Activated naive CD4-positive, alpha-beta T cell treated with anti-CD3 and anti-CD28 coated beads for 36 hours (primary cell): ENCODE measurements around the gene ADD1. TPM values are rescaled to one million over a fixed set of nuclear protein-coding genes. Genes with fewer than 3 reads are reported as not detected.

Experiments used
- CTCF ChIA-PET: fragments of 350-600 bp; sonication (Branson Sonifier 250); formaldehyde crosslinking; loops from one replicate; lab custom pipeline; 2021; ENCODE audit warnings: antibody characterized with exemption; lab: Charles Lee
- DNase-seq: peaks from one replicate; pipeline ENCODE4 v3.0.0-alpha.2; 2020
- H3K27ac Mint-ChIP-seq: one replicate; pipeline ENCODE4 v1.8.0; 2021; ENCODE audit warnings: mild to moderate bottlenecking, mixed read lengths
- H3K27me3 Mint-ChIP-seq: one replicate; pipeline ENCODE4 v1.8.0; 2021; ENCODE audit warnings: low read depth, mixed read lengths
- H3K36me3 Mint-ChIP-seq: one replicate; pipeline ENCODE4 v1.8.0; 2021; ENCODE audit warnings: low read depth, mixed read lengths
- H3K4me1 Mint-ChIP-seq: one replicate; pipeline ENCODE4 v1.8.0; 2021; ENCODE audit warnings: low read depth, mixed read lengths
- H3K4me3 Mint-ChIP-seq: one replicate; pipeline ENCODE4 v1.8.0; 2021; ENCODE audit warnings: mild to moderate bottlenecking, moderate library complexity, mixed read lengths
- H3K9me3 Mint-ChIP-seq: one replicate; pipeline ENCODE4 v1.8.0; 2021; ENCODE audit warnings: mixed read lengths
- intact Hi-C: fragments of 100-400 bp; cut with micrococcal nuclease; formaldehyde crosslinking; loops from one replicate; pipeline ENCODE4 v1.15.1; 2023
- total RNA-seq, 2 experiments: library from RNA; stranded (reverse); gene quantifications; one replicate each; pipeline ENCODE4 v1.2.3, GENCODE V29; 2021

The ADD1 gene
- total RNA-seq, 2 experiments from 2014 or later = 165 TPM

DNA sequence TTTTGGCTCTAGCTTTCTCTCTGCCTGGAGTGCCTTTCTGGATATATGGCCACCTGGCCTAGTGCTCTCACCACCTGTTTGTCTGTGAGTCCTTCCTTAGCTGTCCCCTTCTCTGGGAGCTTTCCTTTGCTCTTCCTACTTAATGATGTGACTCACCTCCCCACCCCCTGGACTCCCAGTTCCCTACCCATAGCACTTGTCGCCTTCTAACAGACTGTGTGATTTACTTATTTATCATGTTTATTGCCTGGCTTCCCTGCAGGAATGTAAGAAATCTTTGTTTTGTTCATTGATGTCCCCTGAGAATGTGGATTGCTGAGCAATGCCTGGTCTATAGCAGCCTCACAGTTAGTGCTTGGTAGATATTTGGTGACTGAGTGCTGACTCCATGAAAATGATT is 18.9 kb downstream of the ADD1 start:
- H3K27me3 Mint-ChIP-seq = no peaks in the 10 kb centered on the region
- intact Hi-C loops = no loop called here
- peaks cover 4% of the 10 kb centered on the region for H3K36me3 Mint-ChIP-seq
- CTCF ChIA-PET = interaction anchor here (0.8 to 0.9 kb wide), 3 partner anchors 10 to 99 kb away, joined by 3 to 5 read pairs (median 4); no protein-coding TSS in a partner anchor
- no peak for DNase-seq
- H3K4me3 Mint-ChIP-seq = no peak overlapping the region
- H3K27ac Mint-ChIP-seq = no peak overlapping the region
- peaks cover 2% of the 10 kb centered on the region for H3K9me3 Mint-ChIP-seq
- peaks cover 76% of the 10 kb centered on the region for H3K4me1 Mint-ChIP-seq

DNA sequence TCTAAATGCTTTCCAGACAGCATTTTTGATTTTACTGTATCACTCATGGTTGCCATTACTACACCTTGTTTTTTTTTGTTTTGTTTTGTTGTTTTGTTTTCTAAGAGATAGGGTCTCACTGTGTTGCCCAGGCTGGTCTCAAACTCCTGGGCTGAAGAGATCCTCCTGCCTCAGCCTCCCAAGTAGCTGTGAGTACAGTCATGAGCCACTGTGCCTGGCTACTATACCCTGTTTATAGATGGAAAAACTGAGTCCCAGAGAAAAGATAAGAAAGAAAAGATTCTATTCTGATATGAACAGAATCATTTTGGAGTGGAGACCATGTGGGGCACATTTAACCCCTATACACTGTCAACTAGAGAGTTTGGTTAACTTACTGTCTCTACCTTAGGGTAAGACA is 20.0 kb downstream of the ADD1 start:
- no peak for DNase-seq
- no peak overlapping the region for H3K4me3 Mint-ChIP-seq
- peaks cover 75% of the 10 kb centered on the region for H3K4me1 Mint-ChIP-seq
- no peaks in the 10 kb centered on the region for H3K27me3 Mint-ChIP-seq
- H3K9me3 Mint-ChIP-seq = peaks cover 2% of the 10 kb centered on the region
- H3K36me3 Mint-ChIP-seq = peaks cover 4% of the 10 kb centered on the region
- intact Hi-C loops = no loop called here
- no peak overlapping the region for H3K27ac Mint-ChIP-seq
- CTCF ChIA-PET = no interaction called here

DNA sequence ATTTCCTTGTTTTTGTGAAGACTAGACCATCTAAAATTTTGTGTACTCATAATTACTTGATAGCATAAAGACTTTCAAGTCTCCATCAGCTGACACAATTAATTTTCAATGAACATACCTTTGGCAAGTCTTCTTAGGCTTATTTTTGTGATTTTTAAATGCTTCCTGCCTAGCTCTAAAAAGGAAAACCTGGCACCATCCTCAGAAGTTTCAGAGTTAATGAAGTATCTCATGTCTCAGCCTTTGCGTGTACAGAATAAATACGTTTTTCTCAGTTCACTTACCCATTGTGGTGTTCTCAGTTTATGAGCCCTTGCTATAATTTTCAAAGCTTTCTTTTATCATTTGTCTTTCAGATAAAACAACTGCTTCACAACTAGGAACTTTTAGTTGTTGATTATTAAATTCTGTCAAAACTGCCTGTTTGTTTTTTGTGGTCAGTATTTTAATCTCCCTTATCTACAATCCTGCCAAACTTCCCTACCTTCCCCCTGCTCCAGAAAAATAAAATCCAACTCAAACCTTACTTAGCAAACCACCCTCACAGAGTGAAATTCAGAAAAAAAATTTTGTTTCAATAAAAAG is 21.6 kb downstream of the ADD1 start:
- H3K27me3 Mint-ChIP-seq = no peaks in the 10 kb centered on the region
- H3K4me3 Mint-ChIP-seq = no peak overlapping the region
- H3K36me3 Mint-ChIP-seq = no peaks in the 10 kb centered on the region
- H3K4me1 Mint-ChIP-seq = peaks cover 69% of the 10 kb centered on the region
- intact Hi-C loops = no loop called here
- no peak for DNase-seq
- CTCF ChIA-PET = interaction anchor here (0.9 kb wide), 1 partner anchor 101 kb away, joined by 3 read pairs; no protein-coding TSS in a partner anchor
- no peak overlapping the region for H3K27ac Mint-ChIP-seq
- H3K9me3 Mint-ChIP-seq = no peaks in the 10 kb centered on the region

DNA sequence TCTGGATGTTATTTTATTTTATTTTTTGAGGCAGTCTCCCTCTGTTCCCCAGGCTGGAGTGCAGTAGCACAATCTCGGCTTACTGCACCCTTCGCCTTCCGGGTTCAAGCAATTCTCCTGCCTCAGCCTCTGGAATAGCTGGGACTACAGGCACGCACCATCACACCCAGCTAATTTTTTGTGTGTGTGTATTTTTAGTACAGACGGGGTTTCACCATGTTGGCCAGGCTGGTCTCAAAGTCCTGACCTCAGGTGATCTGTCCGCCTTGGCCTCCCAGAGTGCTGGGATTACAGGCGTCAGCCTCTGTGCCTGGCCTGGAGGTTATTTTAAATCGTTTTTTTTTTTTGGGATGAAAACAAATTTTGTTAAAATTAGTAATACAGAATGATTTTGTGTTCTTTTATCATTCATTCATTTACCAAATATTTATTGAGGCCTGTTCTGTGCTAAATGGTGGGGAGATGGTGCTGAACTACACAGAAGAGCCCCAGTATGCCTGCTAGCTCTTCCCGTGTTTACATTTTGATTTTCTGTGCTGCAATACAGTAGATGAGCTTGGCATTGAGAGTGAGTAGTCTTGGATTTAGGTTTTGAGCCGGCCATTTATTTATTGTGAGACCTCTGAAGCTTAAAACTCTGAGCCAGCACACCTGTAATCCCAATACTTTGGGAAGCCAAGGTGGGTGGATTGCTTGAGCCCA is 22.7 kb downstream of the ADD1 start:
- CTCF ChIA-PET = interaction anchor here (0.7 kb wide), 1 partner anchor 377 kb away, joined by 3 read pairs; no protein-coding TSS in a partner anchor
- Mint-ChIP-seq H3K4me3 (no peak overlapping the region), H3K9me3 (no peaks in the 10 kb centered on the region), H3K36me3 (peaks cover 3% of the 10 kb centered on the region), H3K27me3 (no peaks in the 10 kb centered on the region), H3K27ac (no peak overlapping the region), H3K4me1 (peaks cover 63% of the 10 kb centered on the region)
- DNase-seq = no peak
- intact Hi-C loops = no loop called here

DNA sequence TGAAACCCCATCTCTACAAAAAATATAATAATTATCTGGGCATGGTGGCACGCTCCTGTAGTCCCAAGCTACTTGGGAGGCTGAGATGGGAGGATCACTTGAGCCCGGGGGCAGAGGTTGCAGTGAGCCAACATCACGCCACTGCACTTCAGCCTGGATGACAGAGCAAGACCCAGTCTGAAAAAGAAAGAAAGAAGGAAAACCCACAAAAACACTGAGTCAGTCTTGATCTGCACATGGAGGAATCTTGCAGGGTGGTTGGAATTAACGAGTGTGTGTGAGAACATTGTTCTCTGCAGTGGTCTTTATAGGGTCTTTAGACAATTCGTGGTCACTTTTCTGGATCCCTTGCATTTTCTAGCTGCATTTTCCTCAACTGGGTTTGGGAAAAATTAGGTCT is 23.2 kb downstream of the ADD1 start:
- no peak for DNase-seq
- CTCF ChIA-PET = interaction anchor here (0.7 to 1.2 kb wide), 2 partner anchors 17 to 376 kb away, joined by 3 read pairs; no protein-coding TSS in a partner anchor
- intact Hi-C loops = no loop called here
- Mint-ChIP-seq H3K4me3 (no peak overlapping the region), H3K27me3 (no peaks in the 10 kb centered on the region), H3K36me3 (peaks cover 3% of the 10 kb centered on the region), H3K27ac (no peak overlapping the region), H3K9me3 (no peaks in the 10 kb centered on the region), H3K4me1 (peaks cover 60% of the 10 kb centered on the region)

DNA sequence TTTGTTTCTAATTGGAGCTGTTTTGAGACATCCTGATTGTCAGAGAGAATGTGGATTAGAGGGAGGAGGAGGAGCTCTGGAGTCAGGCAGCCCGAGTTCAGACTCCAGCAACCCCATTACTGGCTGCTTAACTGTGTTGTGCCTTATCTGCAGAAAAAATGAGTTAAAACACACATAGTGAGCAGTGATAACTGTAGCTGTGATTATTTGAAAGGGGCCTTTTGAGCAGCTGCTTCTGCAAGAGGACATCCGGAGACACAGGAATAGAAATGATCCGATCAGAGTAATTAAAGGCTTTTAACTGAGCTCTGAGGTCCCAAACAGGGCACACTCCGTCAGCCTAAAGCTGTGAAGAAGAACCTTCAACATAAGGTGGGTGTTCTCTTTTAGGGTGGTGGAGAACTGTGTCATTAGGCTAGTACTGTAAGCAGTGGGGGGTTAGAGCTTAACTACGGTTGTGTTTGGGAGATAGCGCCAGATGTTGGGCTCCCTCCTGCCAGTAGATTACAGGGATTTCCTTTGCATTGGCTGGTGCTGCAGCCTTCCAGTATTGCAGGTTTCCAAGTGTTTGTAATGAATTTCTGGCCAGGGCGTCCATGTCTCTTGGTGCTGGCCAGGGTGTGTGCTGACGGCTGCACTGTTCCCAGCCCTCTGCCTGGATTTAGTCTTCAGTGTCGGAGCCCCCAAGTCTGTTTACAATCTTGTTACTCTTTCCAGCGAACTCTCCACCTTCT is 24.3 kb downstream of the ADD1 start:
- peaks cover 3% of the 10 kb centered on the region for H3K36me3 Mint-ChIP-seq
- H3K4me3 Mint-ChIP-seq = no peak overlapping the region
- H3K27me3 Mint-ChIP-seq = no peaks in the 10 kb centered on the region
- intact Hi-C loops = no loop called here
- no peak for DNase-seq
- H3K4me1 Mint-ChIP-seq = peaks cover 52% of the 10 kb centered on the region
- no peaks in the 10 kb centered on the region for H3K9me3 Mint-ChIP-seq
- no peak overlapping the region for H3K27ac Mint-ChIP-seq
- CTCF ChIA-PET = interaction anchor here (1.2 kb wide), 1 partner anchor 16 kb away, joined by 3 read pairs; no protein-coding TSS in a partner anchor

DNA sequence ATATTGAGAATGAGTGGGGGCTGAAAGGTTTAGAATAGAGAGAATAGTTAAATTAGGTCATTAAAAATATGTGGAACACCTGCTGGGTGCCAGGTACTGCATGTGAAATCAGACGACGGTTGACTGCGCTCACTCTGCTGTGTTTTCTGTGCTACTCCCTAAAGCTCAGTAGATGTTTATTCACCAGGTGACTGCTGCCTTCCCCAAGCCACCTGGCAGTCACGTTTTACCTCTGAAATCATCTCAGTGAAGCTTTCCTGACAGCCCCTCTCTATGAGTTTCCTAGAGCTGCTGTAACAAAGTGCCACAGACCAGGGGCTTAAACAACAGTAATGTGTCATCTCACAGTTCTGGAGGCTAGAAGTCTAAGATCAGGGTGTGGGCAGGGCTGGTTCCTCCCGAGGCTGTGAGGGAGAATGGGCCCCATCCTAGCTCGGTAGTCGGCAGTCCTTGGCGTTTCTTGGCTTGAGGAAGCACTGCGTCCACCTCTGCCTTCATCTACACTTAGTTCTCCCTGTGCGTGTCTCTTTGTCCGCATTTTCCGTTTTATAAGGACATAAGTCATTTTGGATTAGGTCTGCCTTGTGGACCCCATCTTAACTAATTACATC is 25.3 kb downstream of the ADD1 start:
- Mint-ChIP-seq H3K4me3 (no peak overlapping the region), H3K27ac (no peak overlapping the region), H3K9me3 (no peaks in the 10 kb centered on the region), H3K4me1 (peaks cover 54% of the 10 kb centered on the region), H3K36me3 (peaks cover 3% of the 10 kb centered on the region), H3K27me3 (no peaks in the 10 kb centered on the region)
- intact Hi-C loops = no loop called here
- no peak for DNase-seq
- CTCF ChIA-PET = no interaction called here

DNA sequence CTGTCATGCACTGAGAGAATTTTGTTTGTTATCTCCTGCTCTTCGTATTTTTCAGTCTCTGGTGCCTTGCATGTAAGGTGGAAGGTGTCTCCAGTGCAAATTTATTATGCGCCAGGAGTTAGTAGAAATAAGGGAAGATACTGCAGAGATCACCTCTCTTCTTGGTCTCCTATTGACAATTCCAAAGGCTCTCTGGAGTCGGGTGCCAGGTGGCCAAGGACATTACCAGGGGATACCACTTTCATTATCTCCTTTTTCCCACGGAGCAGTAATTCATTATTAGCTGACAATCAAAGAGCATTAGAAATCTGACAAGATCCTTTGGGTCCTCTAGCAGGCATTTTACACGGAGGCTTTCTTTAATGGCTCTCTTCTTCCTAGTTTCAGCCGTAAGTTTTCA is 26.0 kb downstream of the ADD1 start:
- peaks cover 3% of the 10 kb centered on the region for H3K36me3 Mint-ChIP-seq
- intact Hi-C loops = no loop called here
- CTCF ChIA-PET = no interaction called here
- no peaks in the 10 kb centered on the region for H3K9me3 Mint-ChIP-seq
- no peak overlapping the region for H3K27ac Mint-ChIP-seq
- no peaks in the 10 kb centered on the region for H3K27me3 Mint-ChIP-seq
- H3K4me1 Mint-ChIP-seq = peaks cover 54% of the 10 kb centered on the region
- H3K4me3 Mint-ChIP-seq = no peak overlapping the region
- no peak for DNase-seq

DNA sequence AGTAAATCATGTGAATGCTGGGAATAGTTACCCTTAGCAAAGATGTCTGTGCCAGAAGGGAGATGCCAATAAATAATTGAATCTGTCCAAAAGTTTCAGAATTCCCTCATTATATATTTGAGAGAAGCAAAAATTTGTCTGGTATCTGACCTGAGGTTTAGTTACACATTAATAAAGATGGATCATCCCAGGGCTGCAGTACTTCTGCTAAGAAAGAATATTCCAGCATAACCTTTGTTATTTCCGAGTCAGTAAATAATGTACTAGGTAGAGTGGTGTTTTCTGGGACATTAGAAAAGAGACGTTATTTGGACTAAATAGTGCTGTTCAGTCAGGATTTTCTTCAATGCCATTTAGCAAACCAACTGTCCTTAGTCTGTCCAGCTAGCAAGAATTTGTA is 26.4 kb downstream of the ADD1 start:
- H3K27ac Mint-ChIP-seq = no peak overlapping the region
- no peaks in the 10 kb centered on the region for H3K27me3 Mint-ChIP-seq
- H3K9me3 Mint-ChIP-seq = no peaks in the 10 kb centered on the region
- intact Hi-C loops = no loop called here
- H3K4me3 Mint-ChIP-seq = no peak overlapping the region
- H3K4me1 Mint-ChIP-seq = peaks cover 53% of the 10 kb centered on the region
- peaks cover 3% of the 10 kb centered on the region for H3K36me3 Mint-ChIP-seq
- DNase-seq = no peak
- CTCF ChIA-PET = interaction anchor here (0.6 kb wide), 2 partner anchors 79 to 174 kb away, joined by 4 read pairs; no protein-coding TSS in a partner anchor

DNA sequence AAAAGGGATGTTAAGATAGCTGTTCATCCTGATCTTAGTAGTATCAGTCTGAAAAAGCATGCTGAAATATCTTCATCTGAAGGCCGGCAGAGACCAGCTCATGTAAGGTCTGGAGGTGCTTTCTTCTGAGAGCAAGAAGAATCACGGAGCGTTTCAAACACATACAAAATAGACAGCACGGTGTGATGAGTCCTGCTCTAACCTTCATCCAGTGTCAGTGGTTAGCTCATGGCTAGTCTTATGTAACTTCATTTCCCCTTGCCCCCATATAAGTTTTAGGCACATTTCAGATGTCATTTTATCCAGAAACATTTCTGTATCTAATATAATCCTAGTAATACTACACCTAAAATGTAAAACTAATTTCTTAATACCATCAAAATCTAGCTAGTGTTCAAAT is 27.8 kb downstream of the ADD1 start:
- H3K9me3 Mint-ChIP-seq = no peaks in the 10 kb centered on the region
- H3K27ac Mint-ChIP-seq = no peak overlapping the region
- no peaks in the 10 kb centered on the region for H3K27me3 Mint-ChIP-seq
- CTCF ChIA-PET = no interaction called here
- peaks cover 5% of the 10 kb centered on the region for H3K36me3 Mint-ChIP-seq
- DNase-seq = no peak
- intact Hi-C loops = no loop called here
- H3K4me1 Mint-ChIP-seq = peaks cover 52% of the 10 kb centered on the region
- H3K4me3 Mint-ChIP-seq = no peak overlapping the region

DNA sequence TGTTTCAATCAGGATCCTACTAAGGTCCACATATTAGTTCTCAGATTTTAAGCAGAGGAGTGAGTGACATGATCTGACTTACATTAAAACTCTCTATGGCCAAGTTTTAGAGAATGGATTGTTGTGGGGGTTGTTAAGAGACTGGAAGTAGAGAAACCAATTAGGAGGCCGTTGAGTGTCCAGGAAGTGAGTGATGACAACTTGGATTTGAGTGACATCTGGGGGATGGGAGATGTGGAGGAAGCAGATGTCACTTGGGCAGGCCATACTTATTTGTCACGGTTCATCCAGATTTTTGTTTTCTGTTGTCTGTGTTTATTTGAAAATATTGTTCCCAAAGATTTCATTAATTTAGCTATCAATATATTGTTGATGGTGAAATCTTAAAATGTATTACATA is 28.3 kb downstream of the ADD1 start:
- Mint-ChIP-seq H3K27ac (peak overlapping the region; percentile 3), H3K4me3 (no peak overlapping the region), H3K9me3 (no peaks in the 10 kb centered on the region), H3K4me1 (peaks cover 49% of the 10 kb centered on the region), H3K36me3 (peaks cover 5% of the 10 kb centered on the region), H3K27me3 (no peaks in the 10 kb centered on the region)
- peak; percentile 27 for DNase-seq
- CTCF ChIA-PET = no interaction called here
- intact Hi-C loops = no loop called here

DNA sequence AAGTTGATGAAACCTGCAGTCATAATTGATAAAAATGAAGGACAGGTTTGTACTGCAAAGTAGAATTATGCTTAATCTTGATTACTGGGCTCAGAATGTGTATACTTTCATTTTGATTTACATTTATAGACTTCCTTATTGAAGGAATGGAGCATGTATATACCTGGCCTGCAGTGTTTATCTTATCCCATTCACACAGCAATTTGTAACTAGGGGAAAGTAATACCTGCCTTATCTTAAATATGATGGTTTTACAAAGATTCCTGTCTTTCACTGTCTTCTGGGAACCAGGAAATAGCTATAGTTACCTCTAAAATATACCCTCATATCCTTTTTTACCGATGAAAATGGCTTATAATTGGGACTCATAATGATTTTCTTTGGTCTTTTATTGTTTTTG is 29.7 kb downstream of the ADD1 start:
- Mint-ChIP-seq H3K36me3 (peaks cover 8% of the 10 kb centered on the region), H3K27ac (no peak overlapping the region), H3K4me1 (peaks cover 49% of the 10 kb centered on the region), H3K27me3 (no peaks in the 10 kb centered on the region), H3K4me3 (no peak overlapping the region), H3K9me3 (no peaks in the 10 kb centered on the region)
- no peak for DNase-seq
- CTCF ChIA-PET = interaction anchor here (0.8 kb wide), 1 partner anchor 62 kb away, joined by 3 read pairs; no protein-coding TSS in a partner anchor
- intact Hi-C loops = no loop called here
